HTERT RPE-1 (cell line): Measurements from ENCODE around the gene CDK16.
"Not testable (repeated sequence)": the region's sequence is repeated elsewhere in the genome, so short reads cannot be mapped to it uniquely, and the experiment has no call there.

ENCODE experiments used
- in situ Hi-C: fragments of 300-500 bp; cut with MboI; formaldehyde crosslinking; loops from 4 replicates; pipeline ENCODE4 v1.14.3; 2020; ENCODE audit warnings: low sequenced_read_pairs

CDK16 gene

DNA sequence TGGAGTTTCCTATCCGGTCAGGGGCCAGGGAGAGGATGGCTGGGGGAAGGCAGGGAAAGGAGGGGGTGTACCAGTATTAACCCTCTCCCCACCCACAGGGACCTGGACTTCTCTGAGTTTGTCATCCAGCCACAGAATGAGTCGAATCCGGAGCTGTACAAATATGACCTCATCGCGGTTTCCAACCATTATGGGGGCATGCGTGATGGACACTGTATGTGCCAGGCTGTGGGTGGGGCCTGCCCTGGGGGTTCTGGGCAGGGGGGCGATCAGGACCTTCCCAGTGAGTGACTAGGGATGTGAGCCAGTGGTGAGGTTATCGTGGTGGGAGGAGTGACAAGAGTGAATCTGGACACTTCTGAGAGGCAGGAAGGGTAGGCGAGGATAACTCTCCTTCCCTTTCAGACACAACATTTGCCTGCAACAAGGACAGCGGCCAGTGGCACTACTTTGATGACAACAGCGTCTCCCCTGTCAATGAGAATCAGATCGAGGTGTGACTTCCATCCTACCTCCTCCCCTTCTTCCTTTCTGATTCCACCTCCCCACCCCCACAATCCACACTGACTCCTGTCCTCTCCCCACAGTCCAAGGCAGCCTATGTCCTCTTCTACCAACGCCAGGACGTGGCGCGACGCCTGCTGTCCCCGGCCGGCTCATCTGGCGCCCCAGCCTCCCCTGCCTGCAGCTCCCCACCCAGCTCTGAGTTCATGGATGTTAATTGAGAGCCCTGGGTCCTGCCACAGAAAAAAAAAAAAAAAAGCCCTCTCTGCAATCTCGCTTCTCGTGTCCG is 28.9 kb downstream of the CDK16 start:
- in situ Hi-C loops, result no loop called here

DNA sequence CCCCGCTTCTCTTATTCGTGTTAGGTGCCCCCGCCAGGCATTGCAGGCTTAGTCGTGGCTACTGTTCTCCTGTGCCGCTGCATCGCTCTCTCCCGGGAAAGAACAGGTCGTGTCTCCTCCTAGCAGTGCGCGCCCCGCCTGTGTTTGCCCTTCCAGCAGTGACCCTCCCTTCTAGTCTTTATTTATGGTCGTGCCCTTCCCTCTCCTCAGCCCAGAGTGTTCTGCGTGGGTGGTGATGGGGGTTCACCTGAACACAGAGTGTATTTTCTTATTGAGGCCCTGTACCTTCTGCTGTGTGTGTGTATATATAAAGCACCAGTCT is 29.5 kb downstream of the CDK16 start:
- in situ Hi-C loops, result no loop called here

DNA sequence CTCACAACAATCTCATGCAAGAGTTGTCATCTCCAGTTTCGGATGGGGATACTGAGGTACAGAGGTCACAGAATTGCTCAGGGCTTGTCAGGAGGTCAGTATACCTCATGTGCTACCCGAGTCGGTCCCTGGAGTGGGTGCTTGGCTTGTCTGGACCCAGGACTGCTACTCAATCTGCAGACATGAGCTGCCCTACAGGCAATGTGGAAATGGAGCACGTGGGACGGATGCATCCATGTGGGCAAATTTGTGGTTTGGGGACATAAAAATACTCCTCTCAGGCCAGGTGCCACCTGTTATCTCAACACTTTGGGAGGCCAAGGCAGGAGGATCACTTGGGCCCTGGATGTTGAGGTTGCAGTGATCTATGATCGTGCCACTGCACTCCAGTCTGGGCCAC is 30.1 kb downstream of the CDK16 start:
- in situ Hi-C loops, result no loop called here

DNA sequence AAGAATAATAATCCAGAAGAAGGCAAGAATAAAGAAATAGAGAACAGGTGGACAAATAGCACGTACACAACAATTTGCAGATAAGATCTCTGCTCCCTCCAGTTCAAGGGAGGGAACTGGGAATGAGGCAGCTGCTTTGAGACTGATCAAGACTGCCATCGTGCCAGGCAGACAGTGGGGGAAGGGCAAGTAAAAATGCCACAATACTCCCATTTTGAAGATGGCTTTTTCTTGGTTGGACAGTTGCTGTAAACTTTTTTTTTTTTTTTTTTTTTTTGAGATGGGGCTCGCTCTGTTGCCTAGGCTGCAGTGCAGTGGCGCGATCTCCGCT is 31.5 kb downstream of the CDK16 start:
- in situ Hi-C loops, result no loop called here

DNA sequence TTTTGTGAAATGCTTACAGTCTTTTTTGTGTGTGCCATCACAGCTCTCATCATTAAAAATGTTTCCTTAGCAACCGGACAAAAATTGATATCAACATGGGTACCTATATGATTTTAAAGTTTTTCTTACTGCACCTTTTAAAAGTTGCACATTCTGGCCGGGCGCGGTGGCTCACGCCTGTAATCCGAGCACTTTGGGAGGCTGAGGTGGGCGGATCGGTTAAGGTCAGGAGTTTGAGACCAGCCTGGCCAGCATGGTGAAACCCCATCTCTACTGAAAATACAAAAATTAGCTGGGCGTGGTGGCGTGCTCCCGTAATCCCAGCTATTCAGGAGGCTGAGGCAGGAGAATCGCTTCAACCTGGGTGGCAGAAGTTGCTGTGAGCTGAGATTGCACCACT is 39.1 kb downstream of the CDK16 start:
- in situ Hi-C loops, result not testable (repeated sequence)

DNA sequence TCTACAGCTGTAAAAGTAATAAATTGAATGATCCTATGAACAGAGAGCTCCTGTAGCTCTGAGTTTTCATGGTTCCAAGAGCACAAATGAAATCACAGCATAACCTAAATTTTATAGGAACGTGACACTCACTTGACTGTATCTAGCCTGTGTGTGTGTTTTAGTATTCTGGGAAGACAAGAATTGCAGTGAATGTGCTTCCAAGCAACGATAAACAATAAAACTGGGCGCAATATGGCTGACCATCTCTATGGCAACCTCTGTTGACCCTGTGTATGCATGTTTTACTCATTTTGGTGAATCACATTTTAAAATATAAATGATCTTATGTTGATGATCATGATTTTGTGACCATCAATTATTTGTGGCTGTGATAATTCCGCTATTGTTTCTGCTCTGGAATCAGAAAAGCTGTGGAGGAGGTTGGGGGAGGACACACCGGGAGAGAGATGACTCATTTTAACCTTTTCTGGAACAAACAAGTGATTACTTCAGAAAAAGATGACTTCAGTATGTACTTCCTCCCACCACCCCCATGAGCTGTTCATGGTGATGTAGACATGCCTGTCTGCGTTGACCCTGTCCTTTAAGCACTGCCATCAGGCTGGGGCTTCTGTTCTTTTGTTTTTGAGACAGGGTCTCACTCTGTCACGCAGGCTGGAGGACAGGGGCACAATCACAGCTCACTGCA is 46.1 kb downstream of the CDK16 start:
- in situ Hi-C loops, result no loop called here

DNA sequence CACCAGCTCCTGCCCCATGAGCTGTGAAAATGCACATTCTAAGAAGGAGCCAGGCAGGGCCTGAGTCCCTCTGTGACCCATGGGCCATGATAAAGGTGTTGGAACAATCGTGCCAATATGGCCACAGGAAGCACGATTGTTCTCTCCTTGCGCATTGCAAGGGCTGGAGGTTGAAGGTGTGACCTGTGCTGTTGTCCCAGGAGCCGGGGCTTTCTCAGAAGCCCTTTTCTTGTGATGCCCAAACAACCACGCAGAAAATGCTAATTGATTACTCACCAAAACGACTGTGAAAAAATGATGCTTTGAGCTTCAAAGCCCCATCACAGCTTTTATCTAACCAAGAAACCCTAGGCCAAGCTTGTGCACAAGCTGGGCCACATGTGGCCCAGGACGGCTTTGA is 48.2 kb downstream of the CDK16 start:
- in situ Hi-C loops, result no loop called here

DNA sequence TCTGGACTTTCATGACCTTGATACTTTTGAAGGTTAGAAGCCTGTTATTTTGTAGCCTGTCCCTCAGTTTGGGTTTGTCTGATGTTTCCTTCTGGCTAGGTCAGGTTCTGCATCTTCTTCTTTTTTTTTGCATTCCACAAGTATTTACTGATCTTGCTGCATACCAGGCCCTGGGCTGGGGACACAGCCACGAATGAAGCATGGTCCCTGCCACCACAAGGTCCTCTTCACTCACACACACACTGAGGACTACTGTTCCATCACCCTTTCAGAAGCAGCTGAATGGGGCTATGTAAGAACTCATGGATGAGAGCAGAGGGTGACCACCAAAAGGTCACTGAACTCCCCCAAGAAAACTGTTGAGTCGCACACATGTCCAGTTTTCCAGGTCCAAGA is 53.5 kb downstream of the CDK16 start:
- in situ Hi-C loops, result no loop called here

DNA sequence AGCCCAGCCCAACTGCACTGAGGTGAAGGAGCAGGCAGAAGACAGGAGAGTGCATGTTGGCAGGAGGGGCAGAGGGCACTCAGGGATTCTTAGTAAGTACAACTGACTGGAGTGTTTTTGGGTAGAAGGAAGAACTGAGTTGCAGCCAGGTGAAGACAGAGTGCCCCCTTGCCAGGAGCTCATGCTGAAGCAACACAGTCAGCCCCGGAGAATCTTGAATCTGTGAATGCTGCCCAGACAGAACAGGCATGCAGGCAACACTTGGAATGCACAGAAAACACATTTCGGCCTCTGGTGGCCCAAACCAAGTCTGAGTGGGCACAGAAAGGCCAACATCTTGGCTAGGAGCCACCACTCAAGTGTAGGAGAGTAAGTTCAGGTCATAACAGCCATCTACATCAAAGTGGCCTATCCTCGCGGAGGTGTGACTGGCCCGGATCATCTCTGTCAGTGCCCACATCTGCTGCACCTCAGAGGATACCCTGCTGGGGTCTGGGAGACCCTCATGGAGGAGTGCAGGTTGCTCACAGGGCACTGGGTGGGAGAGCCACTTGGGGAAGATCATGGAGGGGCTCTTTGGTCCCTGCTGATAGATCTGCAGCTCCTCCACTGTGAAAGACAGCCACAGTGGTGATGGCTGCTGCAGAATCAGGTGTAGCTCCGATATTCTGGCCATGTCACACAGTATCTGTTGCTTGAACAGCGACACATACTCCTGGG is 54.7 kb downstream of the CDK16 start:
- in situ Hi-C loops, result no loop called here

DNA sequence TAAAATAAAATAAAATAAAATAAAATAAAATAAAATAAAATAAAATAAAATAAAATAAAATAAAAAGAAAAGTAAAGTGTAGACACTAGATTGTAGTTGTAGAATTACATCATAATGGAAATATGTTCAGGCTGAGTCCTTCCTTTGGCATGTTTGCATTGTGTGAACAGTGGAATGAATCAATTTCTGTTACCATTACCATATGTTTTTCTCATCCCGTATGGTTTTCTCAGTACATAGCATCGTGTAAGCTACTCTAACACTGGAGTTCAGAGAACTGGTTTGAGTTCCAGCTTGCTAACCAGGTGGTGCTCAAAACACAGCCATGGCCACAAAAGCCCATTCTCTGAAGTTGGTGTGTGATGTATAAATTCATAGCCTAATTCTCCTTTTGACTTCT is 60.2 kb downstream of the CDK16 start:
- in situ Hi-C loops, result no loop called here
